HG03378 (cell line): ENCODE results near the gene NKTR.

ENCODE experiments used
- ATAC-seq: cut with Tn5 transposase; IDR thresholded peaks from one replicate; pipeline ENCODE4 v1.9.1; 2021; ENCODE audit warnings: mild to moderate bottlenecking, moderate library complexity; ENCODE audit not compliant: unreplicated experiment

Gene NKTR

GRCh38 chr3:42691816-42692666 lies 91.6 kb downstream of the NKTR start:
- no peak for ATAC-seq

- no peak for ATAC-seq
Measured at GRCh38 chr3:42692667-42693529, 92.4 kb downstream of the NKTR start.

GRCh38 chr3:42693530-42693930 lies 93.0 kb downstream of the NKTR start:
- no peak for ATAC-seq

- ATAC-seq: no peak
Measured at GRCh38 chr3:42694366-42694765, 93.9 kb downstream of the NKTR start.

DNA sequence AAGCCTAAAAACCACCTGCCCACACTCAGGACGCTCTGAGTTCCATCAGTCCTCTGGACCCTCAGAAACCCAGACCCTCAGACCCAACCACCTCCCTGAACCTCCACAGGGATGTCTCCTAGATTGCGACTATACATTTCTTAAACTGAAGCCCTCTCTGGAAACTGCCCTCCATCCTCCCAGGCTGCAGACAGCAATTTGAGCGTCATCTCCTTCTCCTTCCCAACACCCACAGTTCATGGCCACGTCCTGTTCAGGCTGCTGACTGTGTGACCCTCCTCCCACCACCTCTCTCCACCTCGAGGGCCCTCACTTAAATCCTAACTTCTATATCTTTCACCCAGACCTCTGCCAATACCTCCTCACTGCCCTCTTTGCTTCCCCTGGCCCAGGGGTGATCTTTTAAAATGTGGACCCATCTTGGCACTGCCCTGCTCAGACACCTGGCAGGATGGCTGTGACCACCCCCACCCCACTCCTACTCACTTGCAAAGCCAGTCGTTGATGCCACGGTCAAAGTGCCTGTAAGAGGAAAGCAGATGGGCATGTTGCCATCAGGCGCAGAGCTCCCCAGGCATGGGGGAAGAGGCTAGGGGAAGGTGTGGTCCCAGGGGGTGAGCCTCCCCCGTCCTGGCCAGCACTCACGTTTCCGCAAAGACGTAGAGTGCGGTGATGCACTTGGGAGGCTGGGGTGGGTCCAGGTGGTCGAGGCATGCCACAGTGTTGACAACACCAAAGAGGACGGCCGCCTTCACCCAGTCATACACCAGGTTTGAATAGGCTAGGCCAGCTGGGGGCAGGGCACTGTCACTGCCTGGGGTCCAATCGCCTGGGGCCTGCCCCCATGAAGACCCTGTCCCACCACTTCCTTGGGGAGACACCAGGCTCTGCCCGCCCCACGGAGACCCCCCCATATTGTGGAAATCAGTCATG lies 96.1 kb downstream of the NKTR start:
- no peak for ATAC-seq

GRCh38 chr3:42697289-42698051 lies 97.0 kb downstream of the NKTR start:
- no peak for ATAC-seq
